Measurements from ENCODE around the gene AFF3. TPM values are rescaled to one million over a fixed set of nuclear protein-coding genes. Genes with fewer than 3 reads are reported as not detected.

The AFF3 gene
- total and polyA plus RNA-seq, 4 donors: 0.48 to 5.3 (median 2.3) TPM

- no peaks in the 10 kb centered on the region for H3K9me3 ChIP-seq (ENCODE audit: control insufficient read depth in 4 of 4, low read length in 3 of 4)
- WGBS: 92% methylated on average over 1 of the region's 1 CpG
- H3K27ac ChIP-seq (ENCODE audit: low read depth in 1 of 2, low read length in 2 of 2): no peak overlapping the region
- no peak overlapping the region for H3K4me3 ChIP-seq (ENCODE audit: low read depth in 1 of 3, low read length in 3 of 3)
- no peak for TF ChIP-seq HNF4A (conservative IDR thresholded peaks at IDR 0.05)
- TF ChIP-seq YY1 (IDR thresholded peaks at IDR 0.05): no peak
- no peak for TF ChIP-seq HNF4G (IDR thresholded peaks at IDR 0.05)
- TF ChIP-seq GABPA (IDR thresholded peaks at IDR 0.05 in 1 of 2, conservative IDR thresholded peaks at IDR 0.05 in 1 of 2): no peak
- no peak for TF ChIP-seq JUND (IDR thresholded peaks at IDR 0.05)
- no peak for TF ChIP-seq RXRA (IDR thresholded peaks at IDR 0.05)
- no peak for TF ChIP-seq REST (IDR thresholded peaks at IDR 0.05)
- TF ChIP-seq RAD21 (IDR thresholded peaks at IDR 0.05): no peak
- TF ChIP-seq SP1 (IDR thresholded peaks at IDR 0.05): no peak
- H3K36me3 ChIP-seq (ENCODE audit: control insufficient read depth in 4 of 4, insufficient read depth in 3 of 4, low read depth in 1 of 4, low read length in 3 of 4): no peaks in the 10 kb centered on the region
- H3K27me3 ChIP-seq (ENCODE audit: control insufficient read depth in 4 of 4, insufficient read depth in 4 of 4, low read length in 3 of 4): no peaks in the 10 kb centered on the region
- no peak for DNase-seq (ENCODE audit: low spot score)
- no peak overlapping the region for H3K9ac ChIP-seq (ENCODE audit: low read depth in 1 of 2, low read length in 2 of 2)
- H3K4me1 ChIP-seq (ENCODE audit: control insufficient read depth in 4 of 4, insufficient read depth in 4 of 4, low read length in 3 of 4): peaks cover 3 to 23% (median 19%) of the 10 kb centered on the region in 4 donors
These were observed 285.0 kb downstream of the AFF3 start for GRCh38 chr2:99857372-99857771.

- TF ChIP-seq REST (IDR thresholded peaks at IDR 0.05): no peak
- H3K27me3 ChIP-seq (ENCODE audit: control insufficient read depth in 4 of 4, insufficient read depth in 4 of 4, low read length in 3 of 4): no peaks in the 10 kb centered on the region
- H3K9ac ChIP-seq (ENCODE audit: low read depth in 1 of 2, low read length in 2 of 2): no peak overlapping the region
- H3K9me3 ChIP-seq (ENCODE audit: control insufficient read depth in 4 of 4, low read length in 3 of 4): no peaks in the 10 kb centered on the region
- H3K27ac ChIP-seq (ENCODE audit: low read depth in 1 of 2, low read length in 2 of 2): no peak overlapping the region
- no peak for DNase-seq (ENCODE audit: low spot score)
- no peaks in the 10 kb centered on the region for H3K36me3 ChIP-seq (ENCODE audit: control insufficient read depth in 4 of 4, insufficient read depth in 3 of 4, low read depth in 1 of 4, low read length in 3 of 4)
- no peak overlapping the region for H3K4me3 ChIP-seq (ENCODE audit: low read depth in 1 of 3, low read length in 3 of 3)
- WGBS: 91% methylated on average over 1 of the region's 1 CpG
- peaks cover 2 to 36% (median 30%) of the 10 kb centered on the region in 4 donors for H3K4me1 ChIP-seq (ENCODE audit: control insufficient read depth in 4 of 4, insufficient read depth in 4 of 4, low read length in 3 of 4)
These were observed 286.3 kb downstream of the AFF3 start for GRCh38 chr2:99856119-99856518.

GRCh38 chr2:99854236-99854852 is 288.0 kb downstream of the AFF3 start:
- Histone ChIP-seq H3K9me3 (ENCODE audit: control insufficient read depth in 4 of 4, low read length in 3 of 4) (no peaks in the 10 kb centered on the region), H3K27ac (ENCODE audit: low read depth in 1 of 2, low read length in 2 of 2) (peak overlapping the region in 1 of 2 donors; percentile 54), H3K9ac (ENCODE audit: low read depth in 1 of 2, low read length in 2 of 2) (no peak overlapping the region), H3K4me3 (ENCODE audit: low read depth in 1 of 3, low read length in 3 of 3) (no peak overlapping the region), H3K27me3 (ENCODE audit: control insufficient read depth in 4 of 4, insufficient read depth in 4 of 4, low read length in 3 of 4) (no peaks in the 10 kb centered on the region), H3K36me3 (ENCODE audit: control insufficient read depth in 4 of 4, insufficient read depth in 3 of 4, low read depth in 1 of 4, low read length in 3 of 4) (no peaks in the 10 kb centered on the region), H3K4me1 (ENCODE audit: control insufficient read depth in 4 of 4, insufficient read depth in 4 of 4, low read length in 3 of 4) (peaks cover 3 to 43% (median 39%) of the 10 kb centered on the region in 4 donors)
- no peak for DNase-seq (ENCODE audit: low spot score)
- 22% methylated on average over 5 of the region's 5 CpGs for WGBS
- TF ChIP-seq FOXA1 (IDR thresholded peaks at IDR 0.05) (peak; percentile 18), HNF4G (IDR thresholded peaks at IDR 0.05) (no peak), RXRA (IDR thresholded peaks at IDR 0.05) (peak in 1 of 2 donors; percentile 73), HNF4A (conservative IDR thresholded peaks at IDR 0.05) (peak in 1 of 2 donors; percentile 64), ATF3 (IDR thresholded peaks at IDR 0.05) (no peak), SP1 (IDR thresholded peaks at IDR 0.05) (no peak), MAX (IDR thresholded peaks at IDR 0.05) (peak; percentile 65), REST (IDR thresholded peaks at IDR 0.05) (peak; percentile 28), JUND (IDR thresholded peaks at IDR 0.05) (peak in 1 of 2 donors; percentile 42), EGR1 (IDR thresholded peaks at IDR 0.05; ENCODE audit: low read depth in 2 of 2) (no peak), RAD21 (IDR thresholded peaks at IDR 0.05) (peak in 1 of 2 donors; percentile 20), TAF1 (conservative IDR thresholded peaks at IDR 0.05) (no peak), FOXA2 (IDR thresholded peaks at IDR 0.05) (peak; percentile 64), YY1 (IDR thresholded peaks at IDR 0.05) (peak; percentile 64), GABPA (IDR thresholded peaks at IDR 0.05 in 1 of 2, conservative IDR thresholded peaks at IDR 0.05 in 1 of 2) (no peak)

Measured in liver (tissue), 9 donors.